Common myeloid progenitor, CD34-positive (primary cell): ENCODE data around the gene DCXR.

Source experiments
- CTCF ChIA-PET: fragments of 350-600 bp; sonication (Branson Sonifier 250); formaldehyde crosslinking; loops from one replicate; lab custom pipeline; 2021; ENCODE audit warnings: antibody characterized with exemption; lab: Charles Lee
- POLR2A ChIA-PET: fragments of 350-600 bp; sonication (Branson Sonifier 250); formaldehyde crosslinking; loops from one replicate; lab custom pipeline; 2021; ENCODE audit warnings: antibody characterized with exemption; lab: Charles Lee
- DNase-seq, 3 donors: peaks; one replicate each; pipeline versions ENCODE4 v3.0.0 to v3.0.0-alpha.2; 2013
- H3K27ac ChIP-seq, 2 experiments: 1 replicate in 1 of 2; 2 replicates in 1 of 2; pipeline ENCODE4 v1.7.0; 2013; ENCODE audit warnings: inconsistent platforms in 2 of 2, low read length in 2 of 2, mild to moderate bottlenecking in 2 of 2, low read depth in 1 of 2, moderate library complexity in 1 of 2; ENCODE audit not compliant: severe bottlenecking in 2 of 2, insufficient read depth in 1 of 2, poor library complexity in 1 of 2
- H3K27me3 ChIP-seq, 5 experiments: replicated peaks in 2 of 5; 1 replicate in 3 of 5; 2 replicates in 2 of 5; pipeline versions ENCODE4 v1.6.1 to v1.7.0; 2013; ENCODE audit warnings: low read length in 4 of 5, mild to moderate bottlenecking in 2 of 5, moderate library complexity in 2 of 5, inconsistent platforms in 1 of 5; ENCODE audit not compliant: insufficient read depth in 5 of 5, control insufficient read depth in 4 of 5
- H3K36me3 ChIP-seq, 4 experiments: 1 replicate in 2 of 4; 2 replicates in 2 of 4; pipeline versions ENCODE4 v1.6.1 to v1.7.0; 2013; ENCODE audit warnings: low read length in 3 of 4, control low read depth in 1 of 4, mild to moderate bottlenecking in 1 of 4; ENCODE audit not compliant: control insufficient read depth in 4 of 4, insufficient read depth in 4 of 4
- H3K4me1 ChIP-seq, 4 experiments: 1 replicate in 3 of 4; 2 replicates in 1 of 4; pipeline versions ENCODE4 v1.6.1 to v1.7.1; 2013; ENCODE audit warnings: low read length in 3 of 4, mild to moderate bottlenecking in 3 of 4, control low read depth in 1 of 4, inconsistent platforms in 1 of 4, moderate library complexity in 1 of 4; ENCODE audit not compliant: control insufficient read depth in 4 of 4, insufficient read depth in 4 of 4; ENCODE audit errors: control extremely low read depth in 1 of 4
- H3K4me3 ChIP-seq, 7 experiments: 1 replicate in 4 of 7; 2 replicates in 3 of 7; pipeline versions ENCODE4 v1.5.1 to v1.7.0; 2013; ENCODE audit warnings: mild to moderate bottlenecking in 7 of 7, low read length in 6 of 7, moderate library complexity in 6 of 7, inconsistent platforms in 2 of 7, low read depth in 2 of 7, control low read depth in 1 of 7; ENCODE audit not compliant: insufficient read depth in 4 of 7, control insufficient read depth in 1 of 7; ENCODE audit errors: extremely low read depth in 1 of 7
- H3K9me3 ChIP-seq, 5 experiments: 1 replicate in 4 of 5; 2 replicates in 1 of 5; pipeline versions ENCODE4 v1.6.1 to v1.7.1; 2013; ENCODE audit warnings: low read length in 4 of 5, mild to moderate bottlenecking in 2 of 5, inconsistent platforms in 1 of 5, low read depth in 1 of 5, moderate library complexity in 1 of 5; ENCODE audit not compliant: control insufficient read depth in 4 of 5, insufficient read depth in 2 of 5; ENCODE audit errors: control extremely low read depth in 1 of 5
- WGBS: methylation state at CpG from one replicate; pipeline ENCODE4 v1.1.5; 2013; ENCODE audit not compliant: insufficient coverage; 5-methylcytosine and 5-hydroxymethylcytosine counted together

The DCXR gene

DNA sequence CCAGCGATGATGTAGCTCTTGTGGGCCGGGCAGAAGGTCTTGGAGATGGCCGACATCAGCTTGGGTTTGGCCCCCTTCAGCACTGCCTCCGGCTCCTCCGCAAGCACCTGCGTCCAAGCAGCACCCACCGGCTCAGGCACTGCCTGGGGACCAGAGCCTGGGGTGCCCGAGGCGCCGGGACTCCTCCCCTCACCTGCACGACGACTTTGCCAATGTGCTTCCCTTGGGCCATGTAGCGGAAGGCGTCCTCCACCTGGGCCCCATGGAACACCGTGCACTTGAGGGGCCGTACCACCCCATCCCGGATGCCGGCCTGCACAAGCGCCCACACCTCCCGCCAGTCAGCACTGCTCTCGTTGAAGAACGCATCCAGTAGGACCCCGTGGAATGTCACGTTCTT, 45.5 kb upstream of the DCXR start:
- H3K4me1 ChIP-seq: no peaks in the 10 kb centered on the region
- peaks cover 3 to 98% (median 68%) of the 10 kb centered on the region in 4 experiments for H3K36me3 ChIP-seq
- H3K9me3 ChIP-seq: no peaks in the 10 kb centered on the region
- WGBS: 99% methylated on average over 23 of the region's 24 CpGs
- no peak overlapping the region for H3K4me3 ChIP-seq
- H3K27me3 ChIP-seq: no peaks in the 10 kb centered on the region
- ChIA-PET CTCF (no interaction called here), POLR2A (no interaction called here)
- no peak overlapping the region for H3K27ac ChIP-seq
- no peak for DNase-seq

DNA sequence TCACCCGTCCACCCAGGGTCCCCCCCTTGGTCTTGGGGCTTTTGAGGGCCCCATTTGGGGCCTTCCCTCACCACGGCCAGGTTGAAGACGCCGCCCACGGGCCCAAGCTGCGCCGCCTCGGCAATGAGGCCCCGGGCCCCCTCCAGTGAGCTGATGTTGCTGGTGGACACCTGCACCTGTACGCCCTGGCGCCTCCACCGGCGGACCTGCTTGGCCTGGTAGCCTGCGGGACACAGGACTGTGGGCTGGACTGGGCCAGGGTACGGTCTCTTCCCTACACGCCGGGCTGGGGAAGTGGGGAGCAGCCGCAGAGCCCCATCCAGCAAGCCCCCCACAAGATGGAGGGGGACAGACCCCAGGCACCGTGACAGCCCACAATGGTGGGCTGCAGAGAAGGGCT, 45.0 kb upstream of the DCXR start:
- H3K9me3 ChIP-seq: no peaks in the 10 kb centered on the region
- no peak for DNase-seq
- peaks cover 3 to 95% (median 65%) of the 10 kb centered on the region in 4 experiments for H3K36me3 ChIP-seq
- CTCF ChIA-PET: no interaction called here
- no peaks in the 10 kb centered on the region for H3K27me3 ChIP-seq
- no peak overlapping the region for H3K27ac ChIP-seq
- POLR2A ChIA-PET: no interaction called here
- H3K4me3 ChIP-seq: no peak overlapping the region
- H3K4me1 ChIP-seq: no peaks in the 10 kb centered on the region
- 94% methylated on average over 19 of the region's 19 CpGs for WGBS

DNA sequence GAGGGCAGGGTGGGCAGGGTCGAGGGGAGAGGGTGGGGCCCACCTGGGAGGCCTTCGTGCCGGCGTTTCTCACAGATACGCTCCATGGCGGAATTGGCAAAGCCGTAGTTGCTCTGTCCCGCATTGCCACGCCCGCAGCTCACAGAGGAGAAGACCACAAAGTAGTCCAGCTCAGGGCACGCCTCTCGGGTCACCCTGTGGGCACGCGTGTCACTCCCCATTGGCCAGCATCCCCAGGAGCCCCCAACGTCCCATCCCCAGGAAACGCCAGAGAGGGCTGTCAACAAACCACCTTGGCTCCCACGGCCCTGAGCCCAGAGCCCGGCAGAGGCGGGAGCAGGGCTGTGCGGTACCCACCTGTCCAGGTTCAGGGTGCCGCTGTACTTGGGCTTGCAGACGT, 44.5 kb upstream of the DCXR start:
- no peaks in the 10 kb centered on the region for H3K4me1 ChIP-seq
- H3K9me3 ChIP-seq: no peaks in the 10 kb centered on the region
- H3K27ac ChIP-seq: no peak overlapping the region
- ChIA-PET POLR2A (no interaction called here), CTCF (no interaction called here)
- peaks cover 3 to 90% (median 61%) of the 10 kb centered on the region in 4 experiments for H3K36me3 ChIP-seq
- no peak overlapping the region for H3K4me3 ChIP-seq
- H3K27me3 ChIP-seq: no peaks in the 10 kb centered on the region
- 96% methylated on average over 22 of the region's 22 CpGs for WGBS
- DNase-seq: no peak

DNA sequence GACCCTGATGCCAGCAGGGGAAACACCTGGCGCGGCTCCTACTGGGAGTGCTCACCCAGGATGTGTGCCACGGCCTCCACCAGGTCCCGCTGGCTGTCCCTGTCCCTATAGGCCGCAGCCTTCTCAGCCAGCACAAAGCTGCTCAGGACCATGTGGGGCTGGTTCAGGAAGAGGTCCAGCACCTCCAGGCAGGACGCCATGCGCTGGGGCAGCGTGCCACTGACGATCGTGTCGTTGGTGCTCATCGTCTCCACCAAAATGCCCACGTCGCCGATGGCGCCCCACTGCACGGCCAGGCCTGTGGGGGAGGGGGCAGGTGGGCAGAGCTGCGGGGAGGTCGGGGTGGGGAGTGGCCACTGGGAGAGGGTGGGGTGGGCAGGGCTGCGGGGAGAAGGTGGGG, 44.0 kb upstream of the DCXR start:
- over 99% methylated on average over 17 of the region's 20 CpGs for WGBS
- Histone ChIP-seq H3K4me1 (no peaks in the 10 kb centered on the region), H3K36me3 (peaks cover 3 to 89% (median 58%) of the 10 kb centered on the region in 4 experiments), H3K27ac (no peak overlapping the region), H3K27me3 (no peaks in the 10 kb centered on the region), H3K9me3 (no peaks in the 10 kb centered on the region), H3K4me3 (no peak overlapping the region)
- no peak for DNase-seq
- POLR2A ChIA-PET: interaction anchor here (1.4 kb wide), 1 partner anchor 17 kb away, joined by 3 read pairs; the partner anchor contains the start of gene FASN
- CTCF ChIA-PET: interaction anchor here (1.6 kb wide), 1 partner anchor 17 kb away, joined by 4 read pairs; no protein-coding TSS in a partner anchor

DNA sequence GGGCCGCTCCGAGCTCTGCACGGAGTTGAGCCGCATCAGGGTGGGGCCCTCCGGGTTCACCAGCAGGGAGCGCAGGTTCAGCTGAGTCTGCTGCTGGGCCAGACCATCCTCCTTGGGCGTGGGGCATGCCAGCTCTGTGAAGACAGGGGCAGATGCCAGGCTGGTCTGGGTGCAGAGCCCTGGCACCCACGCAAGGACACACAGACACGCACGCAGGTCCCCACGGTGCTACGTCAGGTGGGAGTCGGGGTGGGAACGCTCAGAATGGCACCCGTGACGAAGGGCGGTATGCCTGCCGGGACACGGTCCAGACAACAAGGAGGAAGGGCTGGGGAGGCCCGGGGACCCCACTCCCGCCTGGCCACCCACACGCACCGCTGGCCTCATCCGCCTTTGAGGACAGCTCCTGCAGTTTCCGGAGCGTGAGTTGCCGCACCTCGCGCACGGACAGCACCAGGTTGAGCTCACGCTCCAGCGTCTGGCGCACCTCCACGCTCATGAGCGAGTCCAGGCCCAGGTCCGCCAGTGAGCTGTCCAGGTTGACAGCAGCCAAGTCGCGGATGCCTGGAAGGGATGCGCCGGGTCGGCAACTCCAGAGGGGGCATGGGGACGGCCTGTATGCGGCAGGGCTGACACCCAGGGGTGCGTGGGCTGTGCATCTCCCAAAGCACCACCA, 43.4 kb upstream of the DCXR start:
- Histone ChIP-seq H3K4me1 (no peaks in the 10 kb centered on the region), H3K4me3 (no peak overlapping the region), H3K9me3 (no peaks in the 10 kb centered on the region), H3K27ac (no peak overlapping the region), H3K36me3 (peaks cover 3 to 83% (median 55%) of the 10 kb centered on the region in 4 experiments), H3K27me3 (no peaks in the 10 kb centered on the region)
- WGBS: 98% methylated on average over 43 of the region's 44 CpGs
- ChIA-PET CTCF (interaction anchor here (1.6 kb wide), 1 partner anchor 18 kb away, joined by 4 read pairs; no protein-coding TSS in a partner anchor), POLR2A (interaction anchor here (0.7 to 1.4 kb wide), 2 partner anchors 9 to 17 kb away, joined by 3 read pairs; partner anchors contain the start of gene FASN)
- DNase-seq: no peak

DNA sequence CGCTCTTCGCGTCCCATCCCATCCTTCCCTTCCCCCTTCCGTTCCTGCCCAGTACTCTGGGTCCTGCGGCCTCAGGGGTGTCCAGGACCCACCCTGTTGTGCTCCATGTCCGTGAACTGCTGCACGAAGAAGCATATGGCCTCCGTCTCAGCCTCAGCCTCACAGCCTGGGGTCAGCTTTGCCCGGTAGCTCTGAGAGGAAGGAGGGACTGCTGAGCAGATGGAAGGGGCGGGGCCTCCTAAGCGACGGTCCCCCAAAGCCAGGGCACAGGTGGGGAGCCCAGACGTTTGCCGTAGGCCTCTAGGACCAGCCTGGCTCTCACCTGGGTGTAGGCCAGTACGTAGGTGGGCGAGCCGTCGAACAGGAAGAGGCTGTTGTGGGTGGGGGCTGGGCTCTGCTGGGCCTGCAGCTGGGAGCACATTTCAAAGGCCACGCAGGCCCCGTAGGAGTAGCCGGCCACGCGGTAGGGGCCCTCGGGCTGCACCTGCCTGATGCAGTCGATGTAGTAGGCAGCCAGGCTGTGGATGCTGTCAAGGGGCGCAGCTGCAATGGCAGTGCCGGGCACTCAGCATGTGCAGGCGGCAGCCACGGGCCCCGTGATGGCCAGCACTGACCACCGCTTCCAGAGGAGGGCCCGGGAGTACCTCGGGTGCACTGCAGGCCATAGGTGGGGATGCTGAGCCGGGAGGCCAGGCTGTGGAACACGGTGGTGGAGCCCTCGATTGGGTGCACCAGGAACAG, 42.7 kb upstream of the DCXR start:
- Histone ChIP-seq H3K9me3 (no peaks in the 10 kb centered on the region), H3K36me3 (peaks cover 3 to 76% (median 52%) of the 10 kb centered on the region in 4 experiments), H3K4me3 (no peak overlapping the region), H3K27ac (no peak overlapping the region), H3K27me3 (no peaks in the 10 kb centered on the region), H3K4me1 (no peaks in the 10 kb centered on the region)
- CTCF ChIA-PET: interaction anchor here (1.6 kb wide), 1 partner anchor 18 kb away, joined by 4 read pairs; no protein-coding TSS in a partner anchor
- WGBS: 96% methylated on average over 31 of the region's 36 CpGs
- POLR2A ChIA-PET: interaction anchor here (0.6 to 1.4 kb wide), 3 partner anchors 10 to 324 kb away, joined by 3 to 5 read pairs (median 3); partner anchors contain the start of gene FASN
- DNase-seq: no peak
